Measurements from ENCODE around the gene SMG7. TPM values are rescaled to one million over a fixed set of nuclear protein-coding genes. Genes with fewer than 3 reads are reported as not detected.

SMG7 gene
- total RNA-seq, 1 experiment from 2014 or later = 65.2 TPM

- no peaks in the 10 kb centered on the region for H3K9me3 ChIP-seq (ENCODE audit: control insufficient read depth, insufficient read depth, low read depth, low read length)
- H3K4me1 ChIP-seq (ENCODE audit: control insufficient read depth, insufficient read depth, low read length) = no peaks in the 10 kb centered on the region
- no TSS peak for BruUV-seq (replicated peaks)
- DNase-seq (ENCODE audit: low read depth, low spot score) (no peak), ATAC-seq (no peak)
- H3K36me3 ChIP-seq (ENCODE audit: control insufficient read depth, insufficient read depth, low read length) = no peaks in the 10 kb centered on the region
- in situ Hi-C loops (cut with HindIII; ENCODE audit: low pct_unique_long_range_greater_than_20kb, low sequenced_read_pairs) (no loop called here), intact Hi-C loops (cut with micrococcal nuclease; ENCODE audit: unreplicated experiment) (no loop called here)
- no peak overlapping the region for H3K27ac ChIP-seq (ENCODE audit: low read length)
- ChIA-PET POLR2A (no interaction called here), CTCF (no interaction called here)
- TF ChIP-seq REST (IDR thresholded peaks at IDR 0.05; ENCODE audit: insufficient read depth in 1 of 2, low read depth in 2 of 2, low read length in 1 of 2) = no peak
- TF ChIP-seq CTCF (IDR thresholded peaks at IDR 0.05) = no peak
- TF ChIP-seq TCF7L2 (IDR thresholded peaks at IDR 0.05; ENCODE audit: low read depth, low read length) = no peak
- TF ChIP-seq POLR2AphosphoS5 (IDR thresholded peaks at IDR 0.05; ENCODE audit: low read depth, low read length) = no peak
- TF ChIP-seq SIN3A (IDR thresholded peaks at IDR 0.05; ENCODE audit: borderline replicate concordance, insufficient read depth, low read depth, low read length) = no peak
- no peak overlapping the region for H3K4me3 ChIP-seq (ENCODE audit: low read depth in 2 of 2, low read length in 2 of 2)
- no peaks in the 10 kb centered on the region for H3K27me3 ChIP-seq (ENCODE audit: control insufficient read depth, insufficient read depth, low read length)
These were observed 100.4 kb downstream of the SMG7 start for GRCh38 chr1:183572721-183573120.

- ATAC-seq (no peak), DNase-seq (ENCODE audit: low read depth, low spot score) (no peak)
- CTCF ChIA-PET = no interaction called here
- Histone ChIP-seq H3K27me3 (ENCODE audit: control insufficient read depth, insufficient read depth, low read length) (no peaks in the 10 kb centered on the region), H3K27ac (ENCODE audit: low read length) (no peak overlapping the region), H3K4me3 (ENCODE audit: low read depth in 2 of 2, low read length in 2 of 2) (no peak overlapping the region), H3K4me1 (ENCODE audit: control insufficient read depth, insufficient read depth, low read length) (no peaks in the 10 kb centered on the region), H3K9me3 (ENCODE audit: control insufficient read depth, insufficient read depth, low read depth, low read length) (no peaks in the 10 kb centered on the region), H3K36me3 (ENCODE audit: control insufficient read depth, insufficient read depth, low read length) (no peaks in the 10 kb centered on the region)
- no TSS peak for BruUV-seq (replicated peaks)
- TF ChIP-seq SIN3A (IDR thresholded peaks at IDR 0.05; ENCODE audit: borderline replicate concordance, insufficient read depth, low read depth, low read length) (no peak), POLR2AphosphoS5 (IDR thresholded peaks at IDR 0.05; ENCODE audit: low read depth, low read length) (no peak), REST (IDR thresholded peaks at IDR 0.05; ENCODE audit: insufficient read depth in 1 of 2, low read depth in 2 of 2, low read length in 1 of 2) (no peak), TCF7L2 (IDR thresholded peaks at IDR 0.05; ENCODE audit: low read depth, low read length) (no peak), CTCF (IDR thresholded peaks at IDR 0.05) (no peak)
- in situ Hi-C loops (cut with HindIII; ENCODE audit: low pct_unique_long_range_greater_than_20kb, low sequenced_read_pairs) = no loop called here
- POLR2A ChIA-PET = no interaction called here
- intact Hi-C loops (cut with micrococcal nuclease; ENCODE audit: unreplicated experiment) = no loop called here
These were observed 103.3 kb downstream of the SMG7 start for GRCh38 chr1:183575606-183576005.
